ENCODE results near the gene E2F2.
A peak's percentile ranks its signal among the peaks of the same experiment; 100 is the strongest.
"Not testable (repeated sequence)": the region's sequence is repeated elsewhere in the genome, so short reads cannot be mapped to it uniquely, and the experiment has no call there.

Gene E2F2

DNA sequence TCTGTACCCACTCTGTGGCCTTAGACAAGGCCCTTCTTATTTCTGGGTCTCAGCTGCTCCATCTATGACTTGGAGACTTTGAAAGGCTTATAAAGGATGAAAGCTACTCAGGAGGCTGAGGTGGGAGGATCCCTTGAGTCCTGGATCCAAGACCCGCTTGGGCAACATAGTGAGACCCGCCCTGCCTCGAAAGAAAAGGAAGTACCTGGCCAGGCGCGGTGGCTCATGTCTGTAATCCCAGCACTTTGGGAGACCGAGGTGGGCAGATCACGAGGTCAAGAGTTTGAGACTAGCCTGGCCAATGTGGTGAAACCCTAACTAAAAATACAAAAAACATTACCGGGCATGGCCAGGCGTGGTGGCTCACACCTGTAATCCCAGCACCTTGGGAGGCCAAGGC lies 14.8 kb upstream of the E2F2 start:
- DNase-seq = no peak

GRCh38 chr1:23544444-23545389 lies 13.7 kb upstream of the E2F2 start:
- DNase-seq = peak; percentile 89

- no peak for DNase-seq
Observed at GRCh38 chr1:23543707-23544443, 12.8 kb upstream of the E2F2 start.

- DNase-seq = not testable (repeated sequence)
Observed at GRCh38 chr1:23542940-23543339, 11.9 kb upstream of the E2F2 start.

- peak; percentile 97 for DNase-seq
Observed at GRCh38 chr1:23539698-23540266, 8.7 kb upstream of the E2F2 start.

DNA sequence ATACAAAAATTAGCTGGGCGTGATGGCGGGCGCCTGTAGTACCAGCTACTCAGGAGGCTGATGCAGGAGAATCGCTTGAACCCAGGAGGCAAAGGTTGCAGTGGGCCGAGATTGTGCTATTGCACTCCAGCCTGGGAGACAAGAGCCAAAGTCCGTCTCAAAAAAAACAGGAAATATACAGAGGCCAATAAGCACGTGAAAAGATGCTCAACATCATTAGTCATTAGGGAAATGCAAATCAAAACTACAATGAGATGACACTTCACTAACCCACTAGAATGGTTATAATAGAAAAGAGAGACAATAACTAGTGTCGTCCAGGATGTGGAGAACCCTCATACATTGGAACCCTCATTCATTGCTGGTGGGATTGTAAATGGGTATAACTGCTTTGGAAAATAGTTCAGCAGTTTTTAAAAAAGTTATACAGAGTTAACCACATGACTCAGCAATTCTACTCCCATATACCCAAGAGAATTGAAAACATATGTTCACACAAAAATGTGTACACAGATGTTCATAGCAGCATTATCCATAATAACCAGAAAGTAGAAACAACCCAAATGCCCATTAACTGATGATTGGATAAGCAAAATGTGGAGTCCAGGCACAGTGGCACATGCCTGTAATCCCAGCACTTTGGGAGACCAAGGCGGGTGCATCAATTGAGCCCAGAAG lies 6.4 kb upstream of the E2F2 start:
- no peak for DNase-seq

DNA sequence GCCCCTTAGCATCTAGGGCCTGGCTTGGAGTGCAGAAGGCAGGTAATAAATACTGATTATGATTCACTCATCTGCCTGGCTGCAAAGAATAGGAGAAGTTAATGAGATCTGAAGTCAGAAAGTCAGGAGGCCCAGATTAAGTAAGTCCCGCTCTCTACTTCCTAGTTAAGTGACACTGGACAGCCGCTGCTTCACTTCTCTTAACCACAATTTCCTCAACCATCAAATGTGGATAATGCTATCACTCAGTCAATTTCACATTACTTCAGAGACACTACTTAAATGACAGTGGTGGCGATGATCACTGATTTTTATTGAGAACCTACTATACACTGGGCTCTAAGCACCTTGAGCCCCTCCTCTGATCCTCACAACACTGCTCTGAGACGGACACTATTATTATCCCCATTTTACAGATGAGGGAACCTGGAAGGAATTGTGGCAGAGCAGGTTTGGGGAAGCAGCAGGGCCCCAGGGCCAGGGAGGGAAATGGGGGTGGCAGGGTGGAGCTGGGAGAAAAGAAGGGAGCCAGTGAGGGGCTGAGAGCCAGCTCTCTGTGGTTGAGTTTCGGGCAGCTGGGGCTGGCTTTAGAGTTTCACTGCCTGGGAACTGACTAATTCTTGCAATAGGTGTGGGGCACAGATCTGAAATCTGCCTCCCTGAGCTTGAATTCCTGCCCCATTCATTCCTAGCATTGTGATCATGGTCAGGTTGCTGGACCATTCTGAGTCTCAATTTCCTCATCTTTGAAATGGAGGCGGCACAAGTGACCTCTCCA lies 2.4 kb upstream of the E2F2 start:
- DNase-seq = peak; percentile 79

GRCh38 chr1:23531562-23532094 lies 595 bp upstream of the E2F2 start:
- no peak for DNase-seq

DNA sequence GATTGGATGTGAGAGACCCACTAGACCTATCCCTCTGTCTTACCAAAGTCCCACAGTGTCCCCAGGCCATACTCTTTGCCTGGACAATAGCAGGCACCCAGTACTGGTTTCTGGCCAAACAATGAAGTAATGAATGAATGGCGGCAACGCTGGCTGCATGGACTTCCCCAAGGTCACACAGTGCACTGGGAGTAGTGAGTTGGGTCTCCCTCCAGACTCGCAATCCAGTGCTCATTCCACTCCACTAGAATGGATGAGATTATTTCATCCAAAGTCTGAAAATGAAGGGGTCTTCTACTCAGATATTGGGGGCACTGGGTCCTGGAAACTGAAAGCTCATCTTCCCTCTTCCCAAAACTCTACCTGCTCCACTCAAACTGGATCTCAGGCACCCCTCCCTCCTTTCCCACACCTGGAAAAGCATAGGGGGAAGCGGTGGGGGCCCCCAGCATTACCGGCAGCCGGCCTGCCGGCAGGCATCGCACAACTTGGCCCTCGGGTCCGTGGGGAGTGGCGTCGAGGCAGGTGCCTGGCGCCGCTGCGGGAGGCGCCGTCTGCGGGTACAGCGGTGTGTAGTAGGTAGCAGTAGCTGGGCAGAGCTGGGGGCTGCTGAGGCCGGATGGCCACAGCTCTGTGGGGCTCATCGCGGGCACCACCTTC lies 816 bp downstream of the E2F2 start:
- peak; percentile 37 for DNase-seq

- peak; percentile 64 for DNase-seq
Observed at GRCh38 chr1:23529146-23530086, 1.6 kb downstream of the E2F2 start.

DNA sequence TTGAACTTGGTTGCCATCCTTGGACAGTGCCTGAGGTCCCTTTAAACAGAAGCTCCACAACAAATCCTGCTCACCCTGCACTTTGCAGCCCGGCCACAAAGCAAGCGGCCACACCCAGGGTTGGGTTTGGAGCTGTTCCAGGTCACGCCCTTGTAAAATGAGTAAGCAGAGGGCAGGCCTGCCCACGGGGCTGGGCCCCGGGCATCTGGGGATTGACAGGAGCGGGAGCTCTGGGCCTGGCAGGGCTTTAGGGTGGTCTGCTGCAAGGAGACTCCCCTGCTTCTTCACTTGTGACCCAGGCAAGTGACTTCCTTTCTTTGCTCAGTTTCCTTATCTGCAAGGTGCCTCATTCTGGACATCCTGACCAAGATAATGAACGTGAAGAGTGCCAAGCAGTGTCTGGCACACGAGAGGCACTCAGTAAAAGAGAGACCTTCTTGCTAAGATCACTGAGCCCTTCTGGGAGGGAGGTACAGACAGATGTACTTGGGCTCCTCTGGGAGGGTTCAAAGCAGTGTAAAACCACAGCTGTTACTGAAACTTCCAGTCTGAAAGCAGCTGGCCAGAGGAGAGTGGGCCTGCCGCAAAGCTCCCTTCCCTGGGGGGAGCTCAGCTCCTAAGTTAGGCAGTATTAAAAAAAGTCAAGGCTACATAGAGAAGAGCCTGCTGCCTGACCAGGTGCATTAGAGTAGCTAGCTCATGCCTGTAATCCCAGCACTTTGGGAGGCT lies 2.6 kb downstream of the E2F2 start:
- peak; percentile 96 for DNase-seq

GRCh38 chr1:23527900-23528249 lies 3.2 kb downstream of the E2F2 start:
- no peak for DNase-seq

GRCh38 chr1:23527366-23527765 lies 3.7 kb downstream of the E2F2 start:
- no peak for DNase-seq

GRCh38 chr1:23526329-23527041 lies 4.5 kb downstream of the E2F2 start:
- DNase-seq = no peak

DNA sequence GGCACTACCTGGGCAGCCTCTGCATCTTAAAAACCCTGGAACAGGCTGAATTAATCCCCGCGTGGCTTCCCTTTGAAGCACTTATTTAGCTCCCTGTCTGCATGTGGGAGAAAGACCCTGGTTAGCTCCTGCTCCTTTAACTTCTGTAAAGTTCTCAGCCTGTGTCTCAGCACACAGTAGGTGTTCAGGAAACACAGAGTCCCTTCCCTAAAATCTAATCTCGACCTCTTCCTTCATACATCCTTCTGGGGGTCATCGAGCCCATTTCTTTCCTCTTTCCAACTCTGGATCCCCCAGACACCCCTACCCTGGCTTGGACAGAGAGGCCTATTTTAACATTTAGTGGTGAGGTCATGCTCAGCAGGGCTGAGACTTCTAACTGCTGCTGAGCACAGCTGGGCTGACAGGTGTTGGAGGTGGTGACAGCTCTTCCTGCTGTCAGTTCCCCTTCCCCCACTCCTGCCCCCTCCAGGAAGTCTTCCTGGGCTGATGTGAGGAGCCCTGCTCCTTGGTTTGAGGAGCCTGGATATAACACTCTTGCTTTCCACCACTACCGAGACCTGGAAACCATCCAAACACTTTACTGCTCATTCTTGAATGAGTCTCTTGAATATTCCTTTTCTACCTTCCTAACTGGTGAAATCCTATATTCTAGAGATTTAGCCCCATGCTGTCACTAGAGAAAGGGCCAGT lies 5.3 kb downstream of the E2F2 start:
- DNase-seq = no peak

- DNase-seq = peak; percentile 96
Observed at GRCh38 chr1:23524716-23525401, 6.2 kb downstream of the E2F2 start.

DNA sequence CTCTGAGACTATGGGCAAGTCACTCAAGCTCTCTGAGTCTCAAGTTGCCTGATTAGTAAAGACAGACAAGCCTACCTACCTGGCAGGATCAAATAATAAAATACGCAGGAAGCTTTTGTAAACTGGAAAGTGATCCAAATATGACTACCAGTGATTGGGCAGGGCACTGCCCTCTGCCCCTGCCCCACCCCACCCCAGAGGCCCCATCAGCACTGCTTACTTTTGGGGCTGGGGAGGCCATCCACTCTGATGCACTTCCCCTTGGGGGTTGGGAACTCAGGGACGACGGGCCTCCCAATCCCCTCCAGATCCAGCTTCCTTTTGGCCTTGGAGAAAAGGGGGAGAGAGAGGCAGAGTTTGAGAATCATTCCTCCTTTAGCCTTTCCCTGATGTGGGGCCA lies 6.9 kb downstream of the E2F2 start:
- no peak for DNase-seq
